A673 (cell line): ENCODE results near the gene TGFBR3L.

Source experiments
- CTCF ChIP-seq: fragments of 300-800, 200-600 bp; sonication (generic); conservative IDR thresholded peaks from 2 replicates; pipeline ENCODE4 v1.5.1; 2017; ENCODE audit warnings: low read depth, mild to moderate bottlenecking, antibody characterized with exemption, low read length, moderate library complexity, mixed read lengths
- EZH2 ChIP-seq: fragments of 200-600 bp; sonication (generic); IDR thresholded peaks from 2 replicates; pipeline ENCODE4 v1.6.1; 2017; ENCODE audit warnings: borderline replicate concordance, low read depth, mild to moderate bottlenecking, mixed read lengths, antibody characterized with exemption, low read length; ENCODE audit not compliant: poor library complexity, severe bottlenecking

GRCh38 chr19:7959211-7959610 lies 44.6 kb downstream of the TGFBR3L start:
- TF ChIP-seq CTCF (no peak), EZH2 (no peak)
